Calu3 (cell line): Measurements from ENCODE around the gene MAS1. TPM values are rescaled to one million over a fixed set of nuclear protein-coding genes. Genes with fewer than 3 reads are reported as not detected.
"Not testable (repeated sequence)": the region's sequence is repeated elsewhere in the genome, so short reads cannot be mapped to it uniquely, and the experiment has no call there.

Experiments used
- Bru-seq: library from RNA; stranded (reverse); fragments of 400-500 nt; gene quantifications from one replicate; lab custom pipeline; 2021; lab: Mats Ljungman, UMichigan
- BruChase-seq, 2 experiments: library from RNA; stranded (reverse); fragments of 400-500 nt; gene quantifications; one replicate each; lab custom pipeline; 2021; lab: Mats Ljungman, UMichigan
- BruUV-seq: library from RNA; stranded (reverse); fragments of 400-500 nt; replicated peaks from 2 replicates; lab custom pipeline; 2021; lab: Mats Ljungman, UMichigan
- CTCF ChIA-PET: fragments of 300-600 bp; sonication (Branson Sonifier 250); formaldehyde crosslinking; loops from one replicate; lab custom pipeline; 2022; ENCODE audit warnings: antibody characterized with exemption; lab: Charles Lee
- DNase-seq: peaks from one replicate; pipeline ENCODE4 v3.0.0; 2022
- H3K27ac Mint-ChIP-seq: one replicate; pipeline ENCODE4 v1.8.0; 2022; ENCODE audit warnings: mixed read lengths; ENCODE audit not compliant: unreplicated experiment
- H3K27me3 Mint-ChIP-seq: one replicate; pipeline ENCODE4 v1.8.0; 2022; ENCODE audit warnings: mixed read lengths; ENCODE audit not compliant: unreplicated experiment
- H3K36me3 Mint-ChIP-seq: one replicate; pipeline ENCODE4 v1.8.0; 2022; ENCODE audit warnings: mild to moderate bottlenecking, moderate library complexity, mixed read lengths; ENCODE audit not compliant: insufficient read depth, unreplicated experiment
- H3K4me1 Mint-ChIP-seq: one replicate; pipeline ENCODE4 v1.8.0; 2022; ENCODE audit warnings: mild to moderate bottlenecking, low read depth, mixed read lengths; ENCODE audit not compliant: unreplicated experiment
- H3K4me3 Mint-ChIP-seq: one replicate; pipeline ENCODE4 v1.8.0; 2022; ENCODE audit warnings: mild to moderate bottlenecking, low read depth, moderate library complexity, mixed read lengths; ENCODE audit not compliant: unreplicated experiment
- H3K9me3 Mint-ChIP-seq: one replicate; pipeline ENCODE4 v1.8.0; 2022; ENCODE audit warnings: low read depth, mixed read lengths; ENCODE audit not compliant: unreplicated experiment
- intact Hi-C: fragments of 100-400 bp; cut with micrococcal nuclease; formaldehyde crosslinking; loops from one replicate; pipeline ENCODE4 v1.10.0; 2022; ENCODE audit not compliant: unreplicated experiment
- long read RNA-seq: library from polyadenylated mRNA; stranded (forward); transcript quantifications from one replicate; pipeline ENCODE4 v2.0.0, GENCODE V29; 2022
- total RNA-seq: library from RNA; stranded (reverse); gene quantifications from 2 replicates; pipeline ENCODE4 v1.2.3, GENCODE V29; 2022
- TF ChIP-seq, protein P1 (sequence below): fragments of 200-600 bp; IDR thresholded peaks from one replicate; pipeline ENCODE4 v1.8.0; 2022; ENCODE audit warnings: antibody characterized with exemption; ENCODE audit not compliant: unreplicated experiment

Gene MAS1
- total RNA-seq: not detected in 2 replicates
- Bru-seq, nascent RNA: percentile 7 among the genes with signal in this experiment
- BruChase-seq, experiment 1, labeled RNA remaining after a 6-hour chase: percentile 16 among the genes with signal in this experiment
- BruChase-seq, experiment 2, labeled RNA remaining after a 2-hour chase: not detected
- long read RNA-seq: 0 reads

DNA sequence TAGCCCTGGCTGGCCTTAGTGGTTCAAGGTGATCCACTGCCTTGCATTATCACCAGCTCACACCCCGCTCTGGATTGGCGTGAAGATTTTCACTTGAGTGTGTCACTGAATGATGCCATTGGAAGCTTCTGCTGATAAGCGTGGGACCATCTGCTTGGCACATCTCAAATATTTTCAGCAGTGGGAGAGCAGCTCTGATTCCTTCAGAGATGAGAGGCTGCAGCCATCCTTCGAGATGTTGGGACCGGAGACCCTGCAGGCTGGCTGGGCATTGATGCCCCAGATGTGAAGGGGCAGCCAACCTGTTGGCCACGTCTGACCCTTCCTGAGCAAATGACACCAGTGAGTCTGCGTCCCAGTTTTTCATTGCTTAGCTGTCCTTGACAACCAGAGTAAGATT lies at the start of gene MAS1:
MAS1 (plus strand) TSS at position 197 of the 400 bp plus-strand sequence. CDS start 15,968 bp downstream, outside the sequence.
- TF ChIP-seq, protein P1, sequence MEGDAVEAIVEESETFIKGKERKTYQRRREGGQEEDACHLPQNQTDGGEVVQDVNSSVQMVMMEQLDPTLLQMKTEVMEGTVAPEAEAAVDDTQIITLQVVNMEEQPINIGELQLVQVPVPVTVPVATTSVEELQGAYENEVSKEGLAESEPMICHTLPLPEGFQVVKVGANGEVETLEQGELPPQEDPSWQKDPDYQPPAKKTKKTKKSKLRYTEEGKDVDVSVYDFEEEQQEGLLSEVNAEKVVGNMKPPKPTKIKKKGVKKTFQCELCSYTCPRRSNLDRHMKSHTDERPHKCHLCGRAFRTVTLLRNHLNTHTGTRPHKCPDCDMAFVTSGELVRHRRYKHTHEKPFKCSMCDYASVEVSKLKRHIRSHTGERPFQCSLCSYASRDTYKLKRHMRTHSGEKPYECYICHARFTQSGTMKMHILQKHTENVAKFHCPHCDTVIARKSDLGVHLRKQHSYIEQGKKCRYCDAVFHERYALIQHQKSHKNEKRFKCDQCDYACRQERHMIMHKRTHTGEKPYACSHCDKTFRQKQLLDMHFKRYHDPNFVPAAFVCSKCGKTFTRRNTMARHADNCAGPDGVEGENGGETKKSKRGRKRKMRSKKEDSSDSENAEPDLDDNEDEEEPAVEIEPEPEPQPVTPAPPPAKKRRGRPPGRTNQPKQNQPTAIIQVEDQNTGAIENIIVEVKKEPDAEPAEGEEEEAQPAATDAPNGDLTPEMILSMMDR: no peak
- no TSS peak for BruUV-seq
- CTCF ChIA-PET: no interaction called here
- intact Hi-C loops: no loop called here
- Mint-ChIP-seq H3K9me3 (no peaks in the 10 kb centered on the region), H3K4me3 (no peak within 1 kb of the TSS), H3K27me3 (peaks cover 92% of the 10 kb centered on the region), H3K27ac (no peak within 1 kb of the TSS), H3K36me3 (no peaks in the 10 kb centered on the region), H3K4me1 (no peaks in the 10 kb centered on the region)
- DNase-seq: no peak

DNA sequence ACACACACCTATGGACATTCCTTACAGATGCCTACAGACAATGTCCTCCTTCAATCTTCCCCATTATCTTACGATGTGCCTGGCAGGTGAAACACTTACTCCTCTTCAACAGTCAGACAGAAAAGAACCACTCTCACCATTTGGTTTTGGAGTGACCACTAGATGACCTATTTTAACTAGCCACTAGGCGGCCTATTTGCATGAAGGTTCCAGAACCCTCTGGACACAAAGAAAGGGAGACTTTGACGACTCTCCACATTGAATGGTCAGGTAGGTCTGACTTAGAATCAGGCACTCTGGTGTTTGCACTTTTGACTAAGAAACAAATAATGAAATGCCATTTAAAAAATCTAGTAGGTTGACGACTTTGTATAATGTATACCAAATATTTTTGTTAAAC lies 48.8 kb upstream of the MAS1 start:
- Mint-ChIP-seq H3K9me3 (no peaks in the 10 kb centered on the region), H3K27me3 (peaks cover 7% of the 10 kb centered on the region), H3K36me3 (no peaks in the 10 kb centered on the region), H3K4me1 (peaks cover 6% of the 10 kb centered on the region), H3K27ac (no peak overlapping the region), H3K4me3 (no peak overlapping the region)
- CTCF ChIA-PET: no interaction called here
- no TSS peak for BruUV-seq
- TF ChIP-seq, protein P1: no peak
- DNase-seq: no peak
- intact Hi-C loops: no loop called here

- Mint-ChIP-seq H3K36me3 (no peaks in the 10 kb centered on the region), H3K4me1 (peaks cover 6% of the 10 kb centered on the region), H3K9me3 (peaks cover 3% of the 10 kb centered on the region), H3K4me3 (no peak overlapping the region), H3K27ac (no peak overlapping the region), H3K27me3 (no peaks in the 10 kb centered on the region)
- BruUV-seq: no TSS peak
- CTCF ChIA-PET: no interaction called here
- intact Hi-C loops: no loop called here
- TF ChIP-seq, protein P1: no peak
- DNase-seq: no peak
Measured at GRCh38 chr6:159844737-159845645, 45.8 kb upstream of the MAS1 start.

- H3K4me1 Mint-ChIP-seq, CTCF ChIA-PET, H3K4me3 Mint-ChIP-seq, H3K36me3 Mint-ChIP-seq, H3K27me3 Mint-ChIP-seq, H3K27ac Mint-ChIP-seq, H3K9me3 Mint-ChIP-seq, DNase-seq, BruUV-seq, intact Hi-C loops: not testable (repeated sequence)
Measured at GRCh38 chr6:159848552-159848951, 42.2 kb upstream of the MAS1 start.

GRCh38 chr6:159849851-159850250 lies 40.9 kb upstream of the MAS1 start:
- DNase-seq, H3K4me3 Mint-ChIP-seq, H3K27ac Mint-ChIP-seq, H3K36me3 Mint-ChIP-seq, H3K9me3 Mint-ChIP-seq, H3K27me3 Mint-ChIP-seq, H3K4me1 Mint-ChIP-seq, BruUV-seq: not testable (repeated sequence)
- intact Hi-C loops: loop anchor here (5.0 kb wide), 2 partner anchors 43 to 63 kb away; partner anchors contain the start of gene TCP1
- CTCF ChIA-PET: interaction anchor here (0.7 kb wide), 1 partner anchor 750 kb away, joined by 3 read pairs; no protein-coding TSS in a partner anchor
